GM12872 (cell line): ENCODE measurements around the gene DMTF1.

ENCODE experiments used
- TF ChIP-seq, protein P1 (sequence below): IDR thresholded peaks from 3 replicates; pipeline ENCODE4 v1.5.1; 2011; ENCODE audit warnings: low read depth, mild to moderate bottlenecking, low read length, moderate library complexity; ENCODE audit not compliant: insufficient read depth

The DMTF1 gene

DNA sequence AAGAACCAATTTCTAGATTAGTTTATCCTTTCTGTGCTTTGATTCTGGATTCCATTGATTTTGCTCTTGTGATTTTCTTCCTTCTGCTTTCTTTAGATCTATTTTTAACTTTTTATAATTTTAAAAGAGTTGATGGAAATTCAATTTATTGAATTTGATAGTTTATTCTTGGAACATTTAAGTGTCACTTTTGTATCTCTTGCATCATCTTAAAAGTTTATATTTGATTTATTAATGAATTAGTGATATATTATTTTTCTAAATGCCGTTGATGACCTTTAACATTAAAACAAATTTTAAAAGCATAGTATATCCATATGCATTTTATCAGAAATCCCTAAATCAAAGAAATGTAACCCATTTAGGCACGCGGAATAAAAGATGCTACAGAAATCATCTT lies 26.9 kb downstream of the DMTF1 start:
- TF ChIP-seq, protein P1, sequence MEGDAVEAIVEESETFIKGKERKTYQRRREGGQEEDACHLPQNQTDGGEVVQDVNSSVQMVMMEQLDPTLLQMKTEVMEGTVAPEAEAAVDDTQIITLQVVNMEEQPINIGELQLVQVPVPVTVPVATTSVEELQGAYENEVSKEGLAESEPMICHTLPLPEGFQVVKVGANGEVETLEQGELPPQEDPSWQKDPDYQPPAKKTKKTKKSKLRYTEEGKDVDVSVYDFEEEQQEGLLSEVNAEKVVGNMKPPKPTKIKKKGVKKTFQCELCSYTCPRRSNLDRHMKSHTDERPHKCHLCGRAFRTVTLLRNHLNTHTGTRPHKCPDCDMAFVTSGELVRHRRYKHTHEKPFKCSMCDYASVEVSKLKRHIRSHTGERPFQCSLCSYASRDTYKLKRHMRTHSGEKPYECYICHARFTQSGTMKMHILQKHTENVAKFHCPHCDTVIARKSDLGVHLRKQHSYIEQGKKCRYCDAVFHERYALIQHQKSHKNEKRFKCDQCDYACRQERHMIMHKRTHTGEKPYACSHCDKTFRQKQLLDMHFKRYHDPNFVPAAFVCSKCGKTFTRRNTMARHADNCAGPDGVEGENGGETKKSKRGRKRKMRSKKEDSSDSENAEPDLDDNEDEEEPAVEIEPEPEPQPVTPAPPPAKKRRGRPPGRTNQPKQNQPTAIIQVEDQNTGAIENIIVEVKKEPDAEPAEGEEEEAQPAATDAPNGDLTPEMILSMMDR, result no peak

DNA sequence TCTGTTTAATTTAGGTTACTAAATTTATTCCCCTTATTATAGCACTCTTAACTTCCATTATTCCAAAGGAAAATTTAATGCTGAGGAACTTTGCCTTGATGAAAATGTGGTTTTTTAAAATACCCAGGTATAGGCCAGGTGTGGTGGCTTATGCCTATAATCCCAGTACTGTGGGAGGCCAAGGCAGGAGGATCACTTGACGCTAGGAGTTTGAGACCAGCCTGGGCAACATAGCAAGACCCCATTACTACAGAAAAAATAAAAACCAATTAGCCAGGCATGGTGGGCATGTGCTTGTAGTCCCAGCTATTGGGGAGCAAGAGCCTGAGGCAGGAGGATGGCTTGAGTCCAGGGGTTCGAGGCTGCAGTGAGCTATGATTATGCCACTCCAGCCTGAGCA lies 34.9 kb downstream of the DMTF1 start:
- TF ChIP-seq, protein P1, result no peak

DNA sequence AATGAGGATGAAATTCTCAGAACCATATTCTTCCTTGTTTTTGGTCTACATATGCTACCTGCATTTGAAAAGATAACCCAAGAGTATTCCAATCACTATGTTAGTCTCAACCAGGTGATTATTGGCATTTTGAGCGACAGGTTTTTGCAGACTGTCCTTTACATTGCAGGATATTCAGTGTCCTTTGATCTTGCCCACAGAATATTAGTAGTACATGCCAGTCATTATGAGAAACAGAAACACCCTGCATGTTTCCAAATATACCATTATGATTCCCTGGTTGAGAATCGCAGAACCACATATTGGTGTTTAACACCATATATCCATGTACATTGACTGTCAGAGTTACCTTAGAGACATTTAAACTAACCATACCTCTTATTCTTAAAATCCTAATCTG lies 36.7 kb downstream of the DMTF1 start:
- TF ChIP-seq, protein P1, result no peak

DNA sequence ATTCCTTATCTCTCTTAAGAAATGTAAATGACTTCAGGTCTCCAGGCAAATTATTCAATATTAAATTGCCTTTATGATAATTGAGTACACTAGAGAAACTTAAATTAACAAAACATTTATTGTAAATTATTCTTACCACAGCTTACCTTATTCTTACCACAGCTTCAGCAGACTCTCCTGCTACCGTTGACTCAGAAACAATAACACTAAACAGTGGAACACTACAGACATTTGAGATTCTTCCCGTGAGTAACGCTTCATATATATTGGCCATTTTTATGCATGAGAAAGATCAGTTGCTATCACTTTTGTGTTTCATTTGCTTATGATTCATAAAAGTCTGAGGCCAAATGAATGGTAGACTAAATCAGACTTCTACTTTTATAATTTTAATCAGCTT lies 38.5 kb downstream of the DMTF1 start:
- TF ChIP-seq, protein P1, result no peak

DNA sequence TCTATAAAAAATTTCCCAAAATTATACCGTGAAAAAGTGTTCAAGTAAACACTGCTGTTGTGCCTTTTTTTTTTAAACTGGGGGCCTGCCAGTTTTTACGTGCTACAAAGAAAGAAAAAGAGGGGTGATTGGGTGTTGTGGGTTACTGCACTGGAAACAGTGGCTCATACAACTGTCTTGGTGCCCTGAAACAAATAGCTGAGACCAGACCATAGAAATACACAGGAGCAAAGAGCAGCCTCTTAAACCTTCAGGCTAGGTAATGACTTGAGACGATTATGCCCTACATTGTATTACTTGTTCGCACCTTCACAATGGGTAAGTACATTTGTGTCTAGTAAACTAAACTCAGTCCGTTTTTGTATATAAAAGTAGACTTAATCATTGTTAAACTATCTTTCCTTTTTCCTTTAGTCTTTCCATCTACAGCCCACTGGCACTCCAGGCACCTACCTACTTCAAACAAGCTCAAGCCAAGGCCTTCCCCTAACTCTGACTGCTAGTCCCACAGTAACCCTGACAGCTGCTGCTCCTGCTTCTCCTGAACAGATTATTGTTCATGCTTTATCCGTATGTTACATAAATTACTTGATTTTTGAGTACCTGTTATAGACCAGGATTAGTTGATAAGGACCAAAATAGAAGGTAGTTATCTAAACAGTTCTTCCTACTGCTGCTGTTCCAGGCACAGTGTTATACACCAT lies 40.7 kb downstream of the DMTF1 start:
- TF ChIP-seq, protein P1, result no peak

DNA sequence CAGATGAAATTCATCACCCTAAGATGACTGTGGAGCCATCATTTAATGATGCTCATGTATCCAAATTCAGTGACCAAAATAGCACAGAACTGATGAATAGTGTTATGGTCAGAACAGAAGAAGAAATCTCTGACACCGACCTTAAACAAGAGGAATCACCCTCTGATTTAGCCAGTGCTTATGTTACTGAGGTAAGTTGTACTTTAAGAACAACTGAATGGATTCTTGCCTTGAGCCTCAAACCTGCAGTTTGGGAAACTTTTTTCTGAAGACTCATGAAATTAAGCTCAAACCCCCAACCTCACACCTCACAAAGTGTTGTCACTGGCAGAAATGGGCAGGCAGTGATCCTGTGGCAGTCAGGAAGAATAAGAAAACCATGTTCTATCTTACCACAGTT lies 41.7 kb downstream of the DMTF1 start:
- TF ChIP-seq, protein P1, result no peak

GRCh38 chr7:87199241-87199640 lies 47.0 kb downstream of the DMTF1 start:
- TF ChIP-seq, protein P1, result no peak
